HepG2 (cell line): Measurements from ENCODE around the gene TANGO2.

ENCODE experiments used
- CTCF ChIP-seq: sonication (generic); formaldehyde crosslinking; IDR thresholded peaks from 2 replicates; pipeline ENCODE4 v1.5.0; 2020; ENCODE audit warnings: mild to moderate bottlenecking, missing genetic modification reagents, moderate library complexity
- GATA4 ChIP-seq: sonication (generic); IDR thresholded peaks from 2 replicates; pipeline ENCODE4 v1.6.1; 2016; ENCODE audit warnings: antibody characterized with exemption, low read depth, borderline replicate concordance
- NR2C2 ChIP-seq: sonication (generic); formaldehyde crosslinking; IDR thresholded peaks from 2 replicates; pipeline ENCODE4 v1.4.0; 2020; ENCODE audit warnings: missing genetic modification reagents, mild to moderate bottlenecking, moderate library complexity, borderline replicate concordance
- NR3C1 ChIP-seq: sonication (generic); formaldehyde crosslinking; IDR thresholded peaks from 2 replicates; pipeline ENCODE4 v1.4.0; 2020; ENCODE audit warnings: missing genetic modification reagents
- SMC3 ChIP-seq: IDR thresholded peaks from 2 replicates; pipeline ENCODE4 v1.6.1; 2011; ENCODE audit warnings: low read length, improper control_type of control experiment
- ZNF10 ChIP-seq: sonication (generic); formaldehyde crosslinking; IDR thresholded peaks from 2 replicates; pipeline ENCODE4 v1.4.0; 2020; ENCODE audit warnings: mild to moderate bottlenecking, low read depth, missing genetic modification reagents, borderline replicate concordance
- ZNF589 ChIP-seq: sonication (generic); formaldehyde crosslinking; conservative IDR thresholded peaks from 2 replicates; pipeline ENCODE4 v1.8.0; 2022; ENCODE audit warnings: mild to moderate bottlenecking, moderate library complexity, missing genetic modification reagents
- ZNF772 ChIP-seq: sonication (generic); formaldehyde crosslinking; IDR thresholded peaks from 2 replicates; pipeline ENCODE4 v1.5.0; 2020; ENCODE audit warnings: mild to moderate bottlenecking, missing genetic modification reagents
- TF ChIP-seq, protein P1 (sequence below): sonication (generic); formaldehyde crosslinking; IDR thresholded peaks from 2 replicates; pipeline ENCODE4 v1.4.0; 2020; ENCODE audit warnings: missing genetic modification reagents

DNA sequence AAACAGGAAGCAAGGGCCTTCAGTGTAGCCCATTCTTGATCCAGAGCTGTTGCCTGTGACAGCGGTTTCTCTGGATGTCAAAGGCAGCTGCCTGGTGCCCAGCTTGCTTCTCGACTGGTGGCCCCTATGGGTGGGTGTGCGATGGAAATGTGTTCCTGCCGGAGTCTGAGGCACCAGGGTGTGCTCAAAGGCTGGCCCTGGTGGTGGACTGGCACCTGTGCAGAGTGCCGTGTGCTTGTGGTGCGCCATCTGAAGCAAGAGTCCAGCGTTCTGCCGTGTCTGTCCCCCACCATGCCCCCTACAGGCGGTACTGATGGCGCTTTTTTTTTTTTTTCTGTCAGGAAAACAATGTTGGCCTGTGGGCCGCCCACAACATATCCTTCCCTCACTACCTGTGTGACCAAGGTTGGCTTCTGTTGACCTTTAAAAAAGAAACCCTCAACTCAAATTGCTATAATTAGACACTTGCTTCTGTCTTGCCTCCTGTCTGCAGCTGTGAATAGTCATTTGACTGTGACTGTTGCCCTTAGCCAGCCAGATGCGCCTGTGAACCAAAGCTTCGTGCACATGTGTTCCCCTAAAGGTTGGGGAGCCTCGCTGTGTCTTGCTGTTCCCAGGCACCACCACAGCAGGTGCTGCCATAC lies 90.3 kb downstream of the TANGO2 start:
- TF ChIP-seq, protein P1, sequence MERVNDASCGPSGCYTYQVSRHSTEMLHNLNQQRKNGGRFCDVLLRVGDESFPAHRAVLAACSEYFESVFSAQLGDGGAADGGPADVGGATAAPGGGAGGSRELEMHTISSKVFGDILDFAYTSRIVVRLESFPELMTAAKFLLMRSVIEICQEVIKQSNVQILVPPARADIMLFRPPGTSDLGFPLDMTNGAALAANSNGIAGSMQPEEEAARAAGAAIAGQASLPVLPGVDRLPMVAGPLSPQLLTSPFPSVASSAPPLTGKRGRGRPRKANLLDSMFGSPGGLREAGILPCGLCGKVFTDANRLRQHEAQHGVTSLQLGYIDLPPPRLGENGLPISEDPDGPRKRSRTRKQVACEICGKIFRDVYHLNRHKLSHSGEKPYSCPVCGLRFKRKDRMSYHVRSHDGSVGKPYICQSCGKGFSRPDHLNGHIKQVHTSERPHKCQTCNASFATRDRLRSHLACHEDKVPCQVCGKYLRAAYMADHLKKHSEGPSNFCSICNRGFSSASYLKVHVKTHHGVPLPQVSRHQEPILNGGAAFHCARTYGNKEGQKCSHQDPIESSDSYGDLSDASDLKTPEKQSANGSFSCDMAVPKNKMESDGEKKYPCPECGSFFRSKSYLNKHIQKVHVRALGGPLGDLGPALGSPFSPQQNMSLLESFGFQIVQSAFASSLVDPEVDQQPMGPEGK (CRISPR knock-in tag), result no peak
- TF ChIP-seq ZNF10 (CRISPR knock-in tag) (no peak), SMC3 (no peak), CTCF (CRISPR knock-in tag) (peak; percentile 48), ZNF772 (CRISPR knock-in tag) (no peak), GATA4 (no peak), ZNF589 (no peak), NR2C2 (no peak), NR3C1 (no peak)
